Stomach (tissue), 4 donors: ENCODE data around the gene OGFOD1.

Source experiments
- CTCF ChIP-seq, 7 experiments: fragments of 450-650 bp in 4 of 7; fragments of 200-600 bp in 3 of 7; sonication (generic) in 3 of 7; IDR thresholded peaks; one replicate each; pipeline ENCODE4 v1.5.1; 2016 to 2019; ENCODE audit warnings: antibody characterized with exemption in 7 of 7, control low read depth in 2 of 7, mild to moderate bottlenecking in 1 of 7
- EP300 ChIP-seq: sonication (generic); formaldehyde crosslinking; IDR thresholded peaks from one replicate; pipeline ENCODE4 v1.6.1; 2017; ENCODE audit warnings: antibody characterized with exemption
- POLR2A ChIP-seq, 4 donors: fragments of 450-650 bp; IDR thresholded peaks; one replicate each; pipeline ENCODE4 v1.6.1; 2016; ENCODE audit warnings: antibody characterized with exemption in 4 of 4, control low read depth in 2 of 4, mild to moderate bottlenecking in 1 of 4, moderate library complexity in 1 of 4
- POLR2AphosphoS5 ChIP-seq, 3 donors: sonication (generic); formaldehyde crosslinking; IDR thresholded peaks; one replicate each; pipeline ENCODE4 v1.6.1; 2016; ENCODE audit warnings: antibody characterized with exemption in 3 of 3

GRCh38 chr16:56408379-56409098 is 42.8 kb upstream of the OGFOD1 start:
- TF ChIP-seq POLR2A (IDR thresholded peaks at IDR 0.05): no peak
- no peak for TF ChIP-seq CTCF (IDR thresholded peaks at IDR 0.05)
- no peak for TF ChIP-seq POLR2AphosphoS5 (IDR thresholded peaks at IDR 0.05)
- no peak for TF ChIP-seq EP300
